ENCODE results near the gene FGF12. TPM values are rescaled to one million over a fixed set of nuclear protein-coding genes. Genes with fewer than 3 reads are reported as not detected.
"Not testable (repeated sequence)": the region's sequence is repeated elsewhere in the genome, so short reads cannot be mapped to it uniquely, and the experiment has no call there.

FGF12 gene
- 3.2 TPM for total RNA-seq
- long read RNA-seq, partial matches to known transcripts = 0 of 7 reads
- long read RNA-seq, other reads (novel, unspliced or antisense) = 3 of 7 reads

- peaks cover 5% of the 10 kb centered on the region for H3K27me3 ChIP-seq
- DNase-seq (peak; percentile 74), ATAC-seq (peak; percentile 78)
- H3K36me3 ChIP-seq = no peaks in the 10 kb centered on the region
- intact Hi-C loops (cut with DNase I) = no loop called here
- no peak for TF ChIP-seq CTCF (IDR thresholded peaks at IDR 0.05)
- H3K27ac ChIP-seq = no peak within 1 kb of the TSS
- no peaks in the 10 kb centered on the region for H3K9me3 ChIP-seq
- peaks cover 11% of the 10 kb centered on the region for H3K4me1 ChIP-seq
- H3K4me3 ChIP-seq = peak within 1 kb of the TSS; percentile 9
Observed at GRCh38 chr3:192727032-192727847, at the start of gene FGF12. TSS of gene FGF12 (minus strand) at chr3:192727541.

GRCh38 chr3:192774341-192774740 is 47.0 kb upstream of the FGF12 start:
- H3K4me1 ChIP-seq; intact Hi-C loops (cut with DNase I); H3K27ac ChIP-seq: not testable (repeated sequence)

GRCh38 chr3:192772240-192772894 is 45.0 kb upstream of the FGF12 start:
- intact Hi-C loops (cut with DNase I) = no loop called here
- ATAC-seq (peak; percentile 72), DNase-seq (no peak)
- Histone ChIP-seq H3K36me3 (no peaks in the 10 kb centered on the region), H3K9me3 (peaks cover 5% of the 10 kb centered on the region), H3K27ac (no peak overlapping the region), H3K27me3 (no peaks in the 10 kb centered on the region), H3K4me1 (no peaks in the 10 kb centered on the region), H3K4me3 (no peak overlapping the region)
- TF ChIP-seq CTCF (IDR thresholded peaks at IDR 0.05) = peak; percentile 41

More at GRCh38 chr3:192774341-192774740, 47.0 kb upstream of the FGF12 start:
- not testable (repeated sequence) for H3K27me3 ChIP-seq, ATAC-seq, H3K4me3 ChIP-seq, H3K36me3 ChIP-seq, H3K9me3 ChIP-seq, DNase-seq

- H3K4me3 ChIP-seq = no peak overlapping the region
- no peaks in the 10 kb centered on the region for H3K36me3 ChIP-seq
- no peak overlapping the region for H3K27ac ChIP-seq
- H3K4me1 ChIP-seq = no peaks in the 10 kb centered on the region
- DNase-seq (no peak), ATAC-seq (no peak)
- intact Hi-C loops (cut with DNase I) = no loop called here
- no peaks in the 10 kb centered on the region for H3K9me3 ChIP-seq
- H3K27me3 ChIP-seq = no peaks in the 10 kb centered on the region
- TF ChIP-seq CTCF (IDR thresholded peaks at IDR 0.05) = no peak
Observed at GRCh38 chr3:192758654-192759053, 31.3 kb upstream of the FGF12 start.

GRCh38 chr3:192751148-192751547 is 23.8 kb upstream of the FGF12 start:
- no peak for ATAC-seq
- intact Hi-C loops (cut with DNase I) = no loop called here
- no peak overlapping the region for H3K27ac ChIP-seq

More at GRCh38 chr3:192751148-192751547, 23.8 kb upstream of the FGF12 start:
- Histone ChIP-seq H3K4me3 (no peak overlapping the region), H3K36me3 (no peaks in the 10 kb centered on the region), H3K4me1 (no peaks in the 10 kb centered on the region), H3K9me3 (no peaks in the 10 kb centered on the region), H3K27me3 (no peaks in the 10 kb centered on the region)
- DNase-seq = no peak
- no peak for TF ChIP-seq CTCF (IDR thresholded peaks at IDR 0.05)
